B cell (primary cell): ENCODE data around the gene ADORA2A. TPM values are rescaled to one million over a fixed set of nuclear protein-coding genes. Genes with fewer than 3 reads are reported as not detected.

Experiments
- ATAC-seq: fragments of 200-7000 bp; cut with Tn5 transposase; one replicate; pipeline ENCODE4 v1.10.0; 2021; ENCODE audit warnings: low read depth, mild to moderate bottlenecking, moderate number of reproducible peaks, moderate library complexity
- CTCF ChIA-PET: fragments of 350-600 bp; sonication (Branson Sonifier 250); formaldehyde crosslinking; loops from one replicate; lab custom pipeline; 2021; ENCODE audit warnings: antibody characterized with exemption, inconsistent platforms; lab: Charles Lee
- POLR2A ChIA-PET: fragments of 350-600 bp; sonication (Branson Sonifier 250); formaldehyde crosslinking; loops from one replicate; lab custom pipeline; 2021; ENCODE audit warnings: antibody characterized with exemption; lab: Charles Lee
- DNase-seq: peaks from one replicate; pipeline ENCODE4 v3.0.0; 2013
- H2AFZ ChIP-seq: 2 replicates; pipeline ENCODE4 v1.6.1; 2012; ENCODE audit warnings: mild to moderate bottlenecking, low read depth, low read length; ENCODE audit not compliant: insufficient read depth, poor library complexity, severe bottlenecking
- H3K27ac ChIP-seq, 2 donors: 1 replicate in 1 of 2; 2 replicates in 1 of 2; pipeline ENCODE4 v1.5.1; 2012 to 2013; ENCODE audit warnings: low read length in 2 of 2, mild to moderate bottlenecking in 2 of 2, moderate library complexity in 1 of 2
- H3K27me3 ChIP-seq, 4 experiments: fragments of 200-600 bp in 1 of 4; sonication (generic) in 1 of 4; replicated peaks in 1 of 4; 1 replicate in 2 of 4; 2 replicates in 2 of 4; pipeline versions ENCODE4 v1.6.1 to v1.7.0; 2013 to 2016; ENCODE audit warnings: low read length in 3 of 4, mild to moderate bottlenecking in 2 of 4, mixed read lengths in 1 of 4, moderate library complexity in 1 of 4; ENCODE audit not compliant: insufficient read depth in 4 of 4, control insufficient read depth in 3 of 4; ENCODE audit errors: control extremely low read depth in 1 of 4
- H3K36me3 ChIP-seq, 2 experiments: replicated peaks in 1 of 2; 1 replicate in 1 of 2; 2 replicates in 1 of 2; pipeline versions ENCODE4 v1.6.1 to v1.7.1; 2013; ENCODE audit warnings: low read length in 1 of 2; ENCODE audit not compliant: insufficient read depth in 2 of 2, control insufficient read depth in 1 of 2; ENCODE audit errors: control extremely low read depth in 1 of 2, extremely low read depth in 1 of 2
- H3K4me1 ChIP-seq, 2 donors: fragments of 200-600 bp in 1 of 2; sonication (generic) in 1 of 2; 1 replicate in 1 of 2; 2 replicates in 1 of 2; pipeline versions ENCODE4 v1.5.1 to v1.6.1; 2013 to 2017; ENCODE audit warnings: low read length in 2 of 2; ENCODE audit not compliant: control insufficient read depth in 2 of 2, insufficient read depth in 2 of 2
- H3K4me2 ChIP-seq: replicated peaks from 2 replicates; pipeline ENCODE3; 2012; ENCODE audit warnings: mild to moderate bottlenecking, low read depth, low read length; ENCODE audit not compliant: poor library complexity, severe bottlenecking
- H3K4me3 ChIP-seq, 5 experiments: fragments of 200-600 bp in 1 of 5; sonication (generic) in 1 of 5; 1 replicate in 3 of 5; 2 replicates in 2 of 5; pipeline versions ENCODE4 v1.5.1 to v1.7.0; 2011 to 2016; ENCODE audit warnings: low read length in 4 of 5, mild to moderate bottlenecking in 4 of 5, low read depth in 2 of 5, control low read depth in 1 of 5, moderate library complexity in 1 of 5; ENCODE audit not compliant: insufficient read depth in 1 of 5; ENCODE audit errors: control extremely low read depth in 1 of 5, extremely low read depth in 1 of 5
- H3K79me2 ChIP-seq: fragments of 200-600 bp; sonication (generic); one replicate; pipeline ENCODE4 v1.6.0; 2016; ENCODE audit warnings: low read length; ENCODE audit not compliant: control insufficient read depth, insufficient read depth
- H3K9ac ChIP-seq: fragments of 200-600 bp; sonication (generic); 2 replicates; pipeline ENCODE4 v1.6.1; 2017; ENCODE audit warnings: mild to moderate bottlenecking, low read length, moderate library complexity
- H3K9me3 ChIP-seq, 3 donors: one replicate each; pipeline versions ENCODE4 v1.6.1 to v1.7.1; 2013; ENCODE audit warnings: low read length in 2 of 3; ENCODE audit not compliant: control insufficient read depth in 2 of 3, insufficient read depth in 1 of 3; ENCODE audit errors: control extremely low read depth in 1 of 3
- H4K20me1 ChIP-seq: 2 replicates; pipeline ENCODE4 v1.6.0; 2012; ENCODE audit warnings: mild to moderate bottlenecking, low read length; ENCODE audit not compliant: insufficient read depth, control insufficient read depth, poor library complexity, severe bottlenecking
- H3K27ac Mint-ChIP-seq: one replicate; pipeline ENCODE4 v1.8.0; 2021; ENCODE audit warnings: mixed read lengths
- H3K27me3 Mint-ChIP-seq: one replicate; pipeline ENCODE4 v1.8.0; 2021; ENCODE audit warnings: mixed read lengths
- H3K4me1 Mint-ChIP-seq: one replicate; pipeline ENCODE4 v1.8.0; 2021; ENCODE audit warnings: mixed read lengths
- H3K4me3 Mint-ChIP-seq: one replicate; pipeline ENCODE4 v1.8.0; 2021; ENCODE audit warnings: mixed read lengths
- H3K9me3 Mint-ChIP-seq: one replicate; pipeline ENCODE4 v1.8.0; 2022; ENCODE audit warnings: mixed read lengths; ENCODE audit not compliant: insufficient read depth
- CTCF ChIP-seq: fragments of 200-600 bp; IDR thresholded peaks from one replicate; pipeline ENCODE4 v1.8.0; 2022; ENCODE audit warnings: antibody characterized with exemption, mild to moderate bottlenecking
- EZH2 ChIP-seq: IDR thresholded peaks from 2 replicates; pipeline ENCODE4 v1.6.1; 2012; ENCODE audit warnings: borderline replicate concordance, low read depth, mild to moderate bottlenecking, moderate library complexity, low read length; ENCODE audit not compliant: insufficient read depth, poor library complexity, severe bottlenecking
- WGBS: methylation state at CpG from one replicate; pipeline ENCODE4 v1.1.5; 2013; ENCODE audit warnings: missing lambda C conversion rate; ENCODE audit not compliant: insufficient coverage; 5-methylcytosine and 5-hydroxymethylcytosine counted together
- intact Hi-C: fragments of 100-400 bp; cut with micrococcal nuclease; formaldehyde crosslinking; loops from one replicate; pipeline ENCODE4 v1.10.0; 2022
- polyA plus RNA-seq: library from polyadenylated mRNA; depleted of rRNA; stranded (reverse); fragments of >200 nt; gene quantifications from 2 replicates; pipeline ENCODE4 v1.2.3, GENCODE V29; 2012
- total RNA-seq, 2 donors: library from RNA; stranded (reverse); fragments of 120-200 nt in 1 of 2; gene quantifications; 1 replicate in 1 of 2; 2 replicates in 1 of 2; pipeline versions ENCODE4 v1.2.3 to v1.2.4, GENCODE V29; 2013 to 2022

ADORA2A gene
- total and polyA plus RNA-seq, 2 donors (not counting 1 experiment from before 2014, with no cell fraction given): 30.5 to 45.4 TPM

- intact Hi-C loops: loop anchor here (1.0 to 5.0 kb wide), 2 partner anchors 10 to 97 kb away; no protein-coding TSS in a partner anchor
- Mint-ChIP-seq H3K4me1 (peaks cover 52% of the 10 kb centered on the region), H3K9me3 (no peaks in the 10 kb centered on the region), H3K27me3 (no peaks in the 10 kb centered on the region), H3K4me3 (peak overlapping the region; percentile 82), H3K27ac (peak overlapping the region; percentile 56)
- H3K4me1 ChIP-seq: peaks cover 45 to 58% of the 10 kb centered on the region in 2 donors
- H2AFZ ChIP-seq: peak overlapping the region; percentile 75
- peak overlapping the region; percentile 72 for H3K9ac ChIP-seq
- peak overlapping the region; percentile 98 for H3K4me2 ChIP-seq
- DNase-seq: peak; percentile 70
- H3K36me3 ChIP-seq: no peaks in the 10 kb centered on the region
- H3K27me3 ChIP-seq: peaks cover 0 to 3% (median 0%) of the 10 kb centered on the region in 4 experiments
- H3K79me2 ChIP-seq: peaks cover 60% of the 10 kb centered on the region
- peaks cover 0 to 2% (median 0%) of the 10 kb centered on the region in 3 donors for H3K9me3 ChIP-seq
- H4K20me1 ChIP-seq: no peaks in the 10 kb centered on the region
- CTCF ChIA-PET: interaction anchor here (0.8 to 14.5 kb wide), 16 partner anchors 11 to 100 kb away, joined by 3 to 173 read pairs (median 4); no protein-coding TSS in a partner anchor
- TF ChIP-seq CTCF (peak; percentile 41), EZH2 (no peak)
- peak overlapping the region in 4 of 5 experiments; percentile 43 to 82 (median 68) for H3K4me3 ChIP-seq
- ATAC-seq: no peak
- POLR2A ChIA-PET: interaction anchor here (0.8 to 1.3 kb wide), 4 partner anchors 9 to 99 kb away, joined by 3 to 9 read pairs (median 6); no protein-coding TSS in a partner anchor
- H3K27ac ChIP-seq: peak overlapping the region; percentile 6 to 65
- WGBS: 21% methylated on average over 105 of the region's 105 CpGs
Observed at GRCh38 chr22:24424001-24424900, 3.1 kb upstream of the ADORA2A start.
